Activated naive CD4-positive, alpha-beta T cell treated with anti-CD3 and anti-CD28 coated beads for 36 hours (primary cell): Measurements from ENCODE around the gene PFKL. TPM values are rescaled to one million over a fixed set of nuclear protein-coding genes. Genes with fewer than 3 reads are reported as not detected.
"Not testable (repeated sequence)": the region's sequence is repeated elsewhere in the genome, so short reads cannot be mapped to it uniquely, and the experiment has no call there.

Experiments used
- CTCF ChIA-PET: fragments of 350-600 bp; sonication (Branson Sonifier 250); formaldehyde crosslinking; loops from one replicate; lab custom pipeline; 2021; ENCODE audit warnings: antibody characterized with exemption; lab: Charles Lee
- DNase-seq: peaks from one replicate; pipeline ENCODE4 v3.0.0-alpha.2; 2020
- H3K27ac Mint-ChIP-seq: one replicate; pipeline ENCODE4 v1.8.0; 2021; ENCODE audit warnings: mild to moderate bottlenecking, mixed read lengths
- H3K27me3 Mint-ChIP-seq: one replicate; pipeline ENCODE4 v1.8.0; 2021; ENCODE audit warnings: low read depth, mixed read lengths
- H3K36me3 Mint-ChIP-seq: one replicate; pipeline ENCODE4 v1.8.0; 2021; ENCODE audit warnings: low read depth, mixed read lengths
- H3K4me1 Mint-ChIP-seq: one replicate; pipeline ENCODE4 v1.8.0; 2021; ENCODE audit warnings: low read depth, mixed read lengths
- H3K4me3 Mint-ChIP-seq: one replicate; pipeline ENCODE4 v1.8.0; 2021; ENCODE audit warnings: mild to moderate bottlenecking, moderate library complexity, mixed read lengths
- H3K9me3 Mint-ChIP-seq: one replicate; pipeline ENCODE4 v1.8.0; 2021; ENCODE audit warnings: mixed read lengths
- intact Hi-C: fragments of 100-400 bp; cut with micrococcal nuclease; formaldehyde crosslinking; loops from one replicate; pipeline ENCODE4 v1.15.1; 2023
- total RNA-seq, 2 experiments: library from RNA; stranded (reverse); gene quantifications; one replicate each; pipeline ENCODE4 v1.2.3, GENCODE V29; 2021

The PFKL gene
- total RNA-seq, 2 experiments from 2014 or later, result 166 to 171 TPM

- H3K27me3 Mint-ChIP-seq, H3K4me3 Mint-ChIP-seq, DNase-seq, H3K36me3 Mint-ChIP-seq, CTCF ChIA-PET, H3K9me3 Mint-ChIP-seq, H3K27ac Mint-ChIP-seq, intact Hi-C loops, H3K4me1 Mint-ChIP-seq: not testable (repeated sequence)
These were observed 62.0 kb downstream of the PFKL start for GRCh38 chr21:44361903-44362302.

GRCh38 chr21:44363278-44363677, 63.4 kb downstream of the PFKL start:
- intact Hi-C loops, result no loop called here
- H3K4me1 Mint-ChIP-seq, result peaks cover 4% of the 10 kb centered on the region

GRCh38 chr21:44364151-44365053, 64.5 kb downstream of the PFKL start:
- Mint-ChIP-seq H3K27me3 (no peaks in the 10 kb centered on the region), H3K36me3 (no peaks in the 10 kb centered on the region), H3K4me1 (peaks cover 4% of the 10 kb centered on the region), H3K4me3 (no peak overlapping the region), H3K27ac (no peak overlapping the region), H3K9me3 (peaks cover 4% of the 10 kb centered on the region)
- intact Hi-C loops, result no loop called here
- CTCF ChIA-PET, result no interaction called here
- DNase-seq, result no peak

More at GRCh38 chr21:44363278-44363677, 63.4 kb downstream of the PFKL start:
- CTCF ChIA-PET, result no interaction called here
- H3K27me3 Mint-ChIP-seq, result no peaks in the 10 kb centered on the region
- H3K27ac Mint-ChIP-seq, result no peak overlapping the region
- no peak for DNase-seq
- H3K36me3 Mint-ChIP-seq, result no peaks in the 10 kb centered on the region
- H3K9me3 Mint-ChIP-seq, result peaks cover 4% of the 10 kb centered on the region
- H3K4me3 Mint-ChIP-seq, result no peak overlapping the region

- no peak overlapping the region for H3K27ac Mint-ChIP-seq
- intact Hi-C loops, result no loop called here
- no peaks in the 10 kb centered on the region for H3K4me1 Mint-ChIP-seq
- H3K27me3 Mint-ChIP-seq, result no peaks in the 10 kb centered on the region
- H3K9me3 Mint-ChIP-seq, result peaks cover 4% of the 10 kb centered on the region
- DNase-seq, result no peak
- CTCF ChIA-PET, result no interaction called here
- no peak overlapping the region for H3K4me3 Mint-ChIP-seq
- H3K36me3 Mint-ChIP-seq, result no peaks in the 10 kb centered on the region
These were observed 65.6 kb downstream of the PFKL start for GRCh38 chr21:44365251-44365966.

- peaks cover 4% of the 10 kb centered on the region for H3K9me3 Mint-ChIP-seq
- no peak overlapping the region for H3K27ac Mint-ChIP-seq
- no peak for DNase-seq
- H3K4me1 Mint-ChIP-seq, result no peaks in the 10 kb centered on the region
- intact Hi-C loops, result no loop called here
- no peaks in the 10 kb centered on the region for H3K36me3 Mint-ChIP-seq
- CTCF ChIA-PET, result no interaction called here
- H3K4me3 Mint-ChIP-seq, result no peak overlapping the region
- H3K27me3 Mint-ChIP-seq, result no peaks in the 10 kb centered on the region
These were observed 66.2 kb downstream of the PFKL start for GRCh38 chr21:44365967-44366585.

GRCh38 chr21:44366586-44367211, 66.8 kb downstream of the PFKL start:
- CTCF ChIA-PET, result no interaction called here
- H3K9me3 Mint-ChIP-seq, result peaks cover 4% of the 10 kb centered on the region
- H3K27me3 Mint-ChIP-seq, result no peaks in the 10 kb centered on the region
- intact Hi-C loops, result no loop called here
- H3K4me3 Mint-ChIP-seq, result no peak overlapping the region
- H3K27ac Mint-ChIP-seq, result no peak overlapping the region
- H3K4me1 Mint-ChIP-seq, result no peaks in the 10 kb centered on the region
- no peaks in the 10 kb centered on the region for H3K36me3 Mint-ChIP-seq
- DNase-seq, result no peak

GRCh38 chr21:44368711-44369446, 69.0 kb downstream of the PFKL start:
- no peak for DNase-seq
- Mint-ChIP-seq H3K36me3 (no peaks in the 10 kb centered on the region), H3K4me3 (no peak overlapping the region), H3K9me3 (no peaks in the 10 kb centered on the region), H3K27ac (no peak overlapping the region), H3K4me1 (peaks cover 2% of the 10 kb centered on the region), H3K27me3 (no peaks in the 10 kb centered on the region)
- intact Hi-C loops, result no loop called here
- CTCF ChIA-PET, result no interaction called here

- no peak for DNase-seq
- H3K36me3 Mint-ChIP-seq, result no peaks in the 10 kb centered on the region
- intact Hi-C loops, result no loop called here
- H3K27ac Mint-ChIP-seq, result no peak overlapping the region
- H3K4me1 Mint-ChIP-seq, result peaks cover 11% of the 10 kb centered on the region
- H3K4me3 Mint-ChIP-seq, result no peak overlapping the region
- CTCF ChIA-PET, result no interaction called here
- no peaks in the 10 kb centered on the region for H3K9me3 Mint-ChIP-seq
- no peaks in the 10 kb centered on the region for H3K27me3 Mint-ChIP-seq
These were observed 70.3 kb downstream of the PFKL start for GRCh38 chr21:44370027-44370735.

GRCh38 chr21:44370786-44371410, 71.0 kb downstream of the PFKL start:
- no peaks in the 10 kb centered on the region for H3K27me3 Mint-ChIP-seq
- H3K9me3 Mint-ChIP-seq, result no peaks in the 10 kb centered on the region
- no peak overlapping the region for H3K27ac Mint-ChIP-seq
- no peak for DNase-seq
- CTCF ChIA-PET, result no interaction called here
- H3K4me3 Mint-ChIP-seq, result no peak overlapping the region
- H3K36me3 Mint-ChIP-seq, result no peaks in the 10 kb centered on the region
- intact Hi-C loops, result no loop called here
- H3K4me1 Mint-ChIP-seq, result peaks cover 17% of the 10 kb centered on the region

GRCh38 chr21:44371596-44371995, 71.7 kb downstream of the PFKL start:
- no peaks in the 10 kb centered on the region for H3K36me3 Mint-ChIP-seq
- H3K27ac Mint-ChIP-seq, result no peak overlapping the region
- peaks cover 17% of the 10 kb centered on the region for H3K4me1 Mint-ChIP-seq
- no peaks in the 10 kb centered on the region for H3K27me3 Mint-ChIP-seq
- intact Hi-C loops, result no loop called here
- no peak for DNase-seq
- no peaks in the 10 kb centered on the region for H3K9me3 Mint-ChIP-seq
- no peak overlapping the region for H3K4me3 Mint-ChIP-seq
- CTCF ChIA-PET, result no interaction called here

GRCh38 chr21:44372616-44373015, 72.8 kb downstream of the PFKL start:
- no peak overlapping the region for H3K4me3 Mint-ChIP-seq
- H3K27me3 Mint-ChIP-seq, result no peaks in the 10 kb centered on the region
- H3K4me1 Mint-ChIP-seq, result peaks cover 17% of the 10 kb centered on the region
- no peak overlapping the region for H3K27ac Mint-ChIP-seq
- CTCF ChIA-PET, result no interaction called here
- no peaks in the 10 kb centered on the region for H3K36me3 Mint-ChIP-seq
- no peaks in the 10 kb centered on the region for H3K9me3 Mint-ChIP-seq
- no peak for DNase-seq
- intact Hi-C loops, result no loop called here
